ENCODE measurements around the gene ZBTB40. TPM values are rescaled to one million over a fixed set of nuclear protein-coding genes. Genes with fewer than 3 reads are reported as not detected.

Gene ZBTB40
- total and polyA plus RNA-seq, 9 of the 15 experiments (the other 6 are each of a cell fraction or from before 2014, with no cell fraction given): 2.6 to 26.0 (median 18.8) TPM

- TF ChIP-seq ZBTB40 (IDR thresholded peaks at IDR 0.05): no peak
- TF ChIP-seq ZBTB40 (CRISPR knock-in tag; IDR thresholded peaks at IDR 0.05): no peak
- no peak for TF ChIP-seq GATAD2B (IDR thresholded peaks at IDR 0.05; ENCODE audit: borderline replicate concordance)
- no peak for TF ChIP-seq PHTF2 (CRISPR knock-in tag; IDR thresholded peaks at IDR 0.05)
Measured at GRCh38 chr1:22508991-22509390, 57.3 kb downstream of the ZBTB40 start (continued).

All from K562 (cell line).